ENCODE results near the gene MORN5. TPM values are rescaled to one million over a fixed set of nuclear protein-coding genes. Genes with fewer than 3 reads are reported as not detected.
A peak's percentile ranks its signal among the peaks of the same experiment; 100 is the strongest.

The MORN5 gene
- total and polyA plus RNA-seq, 4 donors = not detected

DNA sequence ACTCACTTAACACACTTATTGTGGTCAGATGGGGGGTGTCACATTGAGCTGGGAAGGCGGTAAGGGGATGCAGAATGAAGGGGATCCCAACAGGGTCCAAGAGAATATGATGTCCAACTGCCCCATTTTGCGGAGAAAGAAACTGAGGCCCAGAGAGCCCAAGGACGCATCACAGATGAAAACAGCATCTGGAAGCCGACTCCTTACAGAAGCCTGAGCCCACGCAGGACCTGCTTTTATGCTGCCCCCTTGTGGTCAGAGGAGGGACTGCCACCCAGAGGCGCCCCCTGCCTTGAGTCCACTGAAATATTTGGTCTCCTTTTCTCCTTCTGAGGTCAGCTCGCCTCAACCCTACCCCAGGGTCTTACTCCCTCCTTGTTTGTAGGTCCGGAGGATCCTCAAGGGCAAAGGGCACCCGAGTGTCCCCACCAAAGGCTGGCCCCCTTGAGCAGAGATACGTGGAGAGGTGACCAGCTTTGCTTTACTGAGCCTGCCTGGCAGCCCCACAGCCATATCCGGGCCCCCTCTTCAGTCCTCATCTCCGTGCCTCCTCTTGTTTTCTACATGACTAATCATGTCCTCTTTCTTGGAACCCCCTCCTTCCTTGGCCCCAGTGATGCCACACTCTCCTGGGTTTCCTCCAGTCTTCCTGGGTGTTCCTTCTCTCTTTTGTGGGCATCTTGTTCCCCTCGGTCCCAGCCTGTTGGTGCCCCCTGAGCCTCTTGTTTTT lies 36.6 kb upstream of the MORN5 start:
- peak; percentile 86 for DNase-seq (ENCODE audit: low spot score)
- no peak for TF ChIP-seq NR2F2 (IDR thresholded peaks at IDR 0.05)
- peak; percentile 81 to 88 for TF ChIP-seq RAD21 (IDR thresholded peaks at IDR 0.05)
- TF ChIP-seq RXRA (IDR thresholded peaks at IDR 0.05) = no peak
- TF ChIP-seq, protein P1, sequence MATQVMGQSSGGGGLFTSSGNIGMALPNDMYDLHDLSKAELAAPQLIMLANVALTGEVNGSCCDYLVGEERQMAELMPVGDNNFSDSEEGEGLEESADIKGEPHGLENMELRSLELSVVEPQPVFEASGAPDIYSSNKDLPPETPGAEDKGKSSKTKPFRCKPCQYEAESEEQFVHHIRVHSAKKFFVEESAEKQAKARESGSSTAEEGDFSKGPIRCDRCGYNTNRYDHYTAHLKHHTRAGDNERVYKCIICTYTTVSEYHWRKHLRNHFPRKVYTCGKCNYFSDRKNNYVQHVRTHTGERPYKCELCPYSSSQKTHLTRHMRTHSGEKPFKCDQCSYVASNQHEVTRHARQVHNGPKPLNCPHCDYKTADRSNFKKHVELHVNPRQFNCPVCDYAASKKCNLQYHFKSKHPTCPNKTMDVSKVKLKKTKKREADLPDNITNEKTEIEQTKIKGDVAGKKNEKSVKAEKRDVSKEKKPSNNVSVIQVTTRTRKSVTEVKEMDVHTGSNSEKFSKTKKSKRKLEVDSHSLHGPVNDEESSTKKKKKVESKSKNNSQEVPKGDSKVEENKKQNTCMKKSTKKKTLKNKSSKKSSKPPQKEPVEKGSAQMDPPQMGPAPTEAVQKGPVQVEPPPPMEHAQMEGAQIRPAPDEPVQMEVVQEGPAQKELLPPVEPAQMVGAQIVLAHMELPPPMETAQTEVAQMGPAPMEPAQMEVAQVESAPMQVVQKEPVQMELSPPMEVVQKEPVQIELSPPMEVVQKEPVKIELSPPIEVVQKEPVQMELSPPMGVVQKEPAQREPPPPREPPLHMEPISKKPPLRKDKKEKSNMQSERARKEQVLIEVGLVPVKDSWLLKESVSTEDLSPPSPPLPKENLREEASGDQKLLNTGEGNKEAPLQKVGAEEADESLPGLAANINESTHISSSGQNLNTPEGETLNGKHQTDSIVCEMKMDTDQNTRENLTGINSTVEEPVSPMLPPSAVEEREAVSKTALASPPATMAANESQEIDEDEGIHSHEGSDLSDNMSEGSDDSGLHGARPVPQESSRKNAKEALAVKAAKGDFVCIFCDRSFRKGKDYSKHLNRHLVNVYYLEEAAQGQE (IDR thresholded peaks at IDR 0.05) = no peak
- TF ChIP-seq EGR1 (IDR thresholded peaks at IDR 0.05; ENCODE audit: low read depth in 2 of 2) = no peak
- TF ChIP-seq, protein P2, sequence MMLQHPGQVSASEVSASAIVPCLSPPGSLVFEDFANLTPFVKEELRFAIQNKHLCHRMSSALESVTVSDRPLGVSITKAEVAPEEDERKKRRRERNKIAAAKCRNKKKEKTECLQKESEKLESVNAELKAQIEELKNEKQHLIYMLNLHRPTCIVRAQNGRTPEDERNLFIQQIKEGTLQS (IDR thresholded peaks at IDR 0.05) = no peak
- no peak for TF ChIP-seq SP1 (IDR thresholded peaks at IDR 0.05)
- TF ChIP-seq GABPA (IDR thresholded peaks at IDR 0.05 in 1 of 2, conservative IDR thresholded peaks at IDR 0.05 in 1 of 2) = no peak
- no peak for TF ChIP-seq JUND (IDR thresholded peaks at IDR 0.05)
- TF ChIP-seq, protein P3, sequence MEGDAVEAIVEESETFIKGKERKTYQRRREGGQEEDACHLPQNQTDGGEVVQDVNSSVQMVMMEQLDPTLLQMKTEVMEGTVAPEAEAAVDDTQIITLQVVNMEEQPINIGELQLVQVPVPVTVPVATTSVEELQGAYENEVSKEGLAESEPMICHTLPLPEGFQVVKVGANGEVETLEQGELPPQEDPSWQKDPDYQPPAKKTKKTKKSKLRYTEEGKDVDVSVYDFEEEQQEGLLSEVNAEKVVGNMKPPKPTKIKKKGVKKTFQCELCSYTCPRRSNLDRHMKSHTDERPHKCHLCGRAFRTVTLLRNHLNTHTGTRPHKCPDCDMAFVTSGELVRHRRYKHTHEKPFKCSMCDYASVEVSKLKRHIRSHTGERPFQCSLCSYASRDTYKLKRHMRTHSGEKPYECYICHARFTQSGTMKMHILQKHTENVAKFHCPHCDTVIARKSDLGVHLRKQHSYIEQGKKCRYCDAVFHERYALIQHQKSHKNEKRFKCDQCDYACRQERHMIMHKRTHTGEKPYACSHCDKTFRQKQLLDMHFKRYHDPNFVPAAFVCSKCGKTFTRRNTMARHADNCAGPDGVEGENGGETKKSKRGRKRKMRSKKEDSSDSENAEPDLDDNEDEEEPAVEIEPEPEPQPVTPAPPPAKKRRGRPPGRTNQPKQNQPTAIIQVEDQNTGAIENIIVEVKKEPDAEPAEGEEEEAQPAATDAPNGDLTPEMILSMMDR (IDR thresholded peaks at IDR 0.05; ENCODE audit: low read depth, low read length, missing input control) = peak; percentile 97
- TF ChIP-seq HNF4G (IDR thresholded peaks at IDR 0.05) = no peak
- no peak for TF ChIP-seq TAF1 (conservative IDR thresholded peaks at IDR 0.05)
- TF ChIP-seq, protein P4, sequence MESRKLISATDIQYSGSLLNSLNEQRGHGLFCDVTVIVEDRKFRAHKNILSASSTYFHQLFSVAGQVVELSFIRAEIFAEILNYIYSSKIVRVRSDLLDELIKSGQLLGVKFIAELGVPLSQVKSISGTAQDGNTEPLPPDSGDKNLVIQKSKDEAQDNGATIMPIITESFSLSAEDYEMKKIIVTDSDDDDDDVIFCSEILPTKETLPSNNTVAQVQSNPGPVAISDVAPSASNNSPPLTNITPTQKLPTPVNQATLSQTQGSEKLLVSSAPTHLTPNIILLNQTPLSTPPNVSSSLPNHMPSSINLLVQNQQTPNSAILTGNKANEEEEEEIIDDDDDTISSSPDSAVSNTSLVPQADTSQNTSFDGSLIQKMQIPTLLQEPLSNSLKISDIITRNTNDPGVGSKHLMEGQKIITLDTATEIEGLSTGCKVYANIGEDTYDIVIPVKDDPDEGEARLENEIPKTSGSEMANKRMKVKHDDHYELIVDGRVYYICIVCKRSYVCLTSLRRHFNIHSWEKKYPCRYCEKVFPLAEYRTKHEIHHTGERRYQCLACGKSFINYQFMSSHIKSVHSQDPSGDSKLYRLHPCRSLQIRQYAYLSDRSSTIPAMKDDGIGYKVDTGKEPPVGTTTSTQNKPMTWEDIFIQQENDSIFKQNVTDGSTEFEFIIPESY (IDR thresholded peaks at IDR 0.05) = no peak
- no peak for TF ChIP-seq FOXA1 (IDR thresholded peaks at IDR 0.05)
- no peak for TF ChIP-seq HNF4A (conservative IDR thresholded peaks at IDR 0.05)
- no peak for TF ChIP-seq FOXA2 (IDR thresholded peaks at IDR 0.05)
- TF ChIP-seq, protein P5, sequence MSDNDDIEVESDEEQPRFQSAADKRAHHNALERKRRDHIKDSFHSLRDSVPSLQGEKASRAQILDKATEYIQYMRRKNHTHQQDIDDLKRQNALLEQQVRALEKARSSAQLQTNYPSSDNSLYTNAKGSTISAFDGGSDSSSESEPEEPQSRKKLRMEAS (IDR thresholded peaks at IDR 0.05) = no peak
- TF ChIP-seq YY1 (IDR thresholded peaks at IDR 0.05) = no peak
- Histone ChIP-seq H3K4me3 (ENCODE audit: low read depth in 1 of 3, low read length in 3 of 3) (no peak overlapping the region), H3K9me3 (ENCODE audit: control insufficient read depth in 4 of 4, low read length in 3 of 4) (no peaks in the 10 kb centered on the region), H3K36me3 (ENCODE audit: control insufficient read depth in 4 of 4, insufficient read depth in 3 of 4, low read depth in 1 of 4, low read length in 3 of 4) (no peaks in the 10 kb centered on the region), H3K9ac (ENCODE audit: low read depth in 1 of 2, low read length in 2 of 2) (no peak overlapping the region), H3K27ac (ENCODE audit: low read depth in 1 of 2, low read length in 2 of 2) (no peak overlapping the region), H3K27me3 (ENCODE audit: control insufficient read depth in 4 of 4, insufficient read depth in 4 of 4, low read length in 3 of 4) (peaks cover 0 to 6% (median 3%) of the 10 kb centered on the region in 4 donors), H3K4me1 (ENCODE audit: control insufficient read depth in 4 of 4, insufficient read depth in 4 of 4, low read length in 3 of 4) (peaks cover 0 to 12% (median 3%) of the 10 kb centered on the region in 4 donors)
- WGBS = 27% methylated on average over 13 of the region's 13 CpGs

All from liver (tissue), 9 donors.